GM18868 (cell line): ENCODE data around the gene PPP1R15A.
"Not testable (repeated sequence)": the region's sequence is repeated elsewhere in the genome, so short reads cannot be mapped to it uniquely, and the experiment has no call there.

ENCODE experiments used
- ATAC-seq: cut with Tn5 transposase; IDR thresholded peaks from one replicate; pipeline ENCODE4 v1.9.1; 2021; ENCODE audit warnings: mild to moderate bottlenecking, moderate library complexity; ENCODE audit not compliant: unreplicated experiment

PPP1R15A gene

DNA sequence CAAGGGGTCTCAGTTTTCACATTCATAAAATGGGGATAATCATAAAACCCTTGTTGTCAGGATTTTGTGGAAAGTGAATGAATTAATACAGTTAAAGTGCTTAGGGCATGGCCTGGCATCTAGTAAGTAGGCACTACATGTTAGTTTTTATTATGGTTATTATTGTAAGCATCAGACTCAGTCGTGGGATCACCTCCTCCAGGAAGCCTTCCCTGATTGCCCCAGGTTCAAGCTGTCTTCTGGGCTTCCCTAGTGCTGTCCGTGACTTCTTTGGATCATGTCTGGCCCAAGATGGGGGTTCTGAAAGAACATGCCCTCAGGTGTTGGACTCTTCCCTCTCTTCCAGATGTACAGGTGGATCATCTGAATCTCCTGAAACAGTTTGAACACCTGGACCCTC is 38.6 kb downstream of the PPP1R15A start:
- no peak for ATAC-seq

DNA sequence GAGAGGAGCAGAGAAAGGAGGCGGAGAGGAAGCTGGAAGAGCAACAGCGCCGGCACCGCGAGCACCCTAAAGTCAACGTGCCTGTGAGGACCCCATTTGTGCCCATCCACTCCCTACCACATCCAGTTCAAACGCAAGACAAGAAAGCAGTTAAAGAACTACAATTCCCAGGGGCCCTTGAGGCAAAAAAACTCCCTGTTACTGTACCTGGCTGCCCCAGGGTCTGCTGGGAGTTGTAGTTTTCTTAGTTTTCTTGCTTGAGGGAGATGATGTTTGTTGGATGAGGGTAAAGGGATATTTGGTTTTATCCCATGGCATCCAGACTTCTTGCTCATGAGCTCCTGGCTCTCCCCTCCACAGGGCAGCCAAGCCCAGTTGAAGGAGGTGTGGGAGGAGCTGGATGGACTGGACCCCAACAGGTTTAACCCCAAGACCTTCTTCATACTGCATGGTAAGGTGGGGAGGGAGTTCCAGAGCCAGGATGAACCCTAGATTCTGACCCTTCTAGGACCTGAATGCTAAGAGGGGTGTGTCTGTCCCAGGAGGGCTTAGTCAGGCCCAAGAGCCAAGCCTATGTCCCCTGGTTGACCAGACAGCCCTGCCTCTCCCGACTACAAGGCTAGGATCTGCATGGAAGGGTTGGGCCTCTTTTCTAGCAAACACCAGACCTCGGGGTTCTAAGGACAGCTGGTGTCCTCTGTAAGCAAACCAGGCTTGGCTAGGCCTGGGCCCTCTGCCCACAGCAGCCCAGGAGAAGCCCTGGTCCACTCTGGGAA is 41.1 kb downstream of the PPP1R15A start:
- no peak for ATAC-seq

DNA sequence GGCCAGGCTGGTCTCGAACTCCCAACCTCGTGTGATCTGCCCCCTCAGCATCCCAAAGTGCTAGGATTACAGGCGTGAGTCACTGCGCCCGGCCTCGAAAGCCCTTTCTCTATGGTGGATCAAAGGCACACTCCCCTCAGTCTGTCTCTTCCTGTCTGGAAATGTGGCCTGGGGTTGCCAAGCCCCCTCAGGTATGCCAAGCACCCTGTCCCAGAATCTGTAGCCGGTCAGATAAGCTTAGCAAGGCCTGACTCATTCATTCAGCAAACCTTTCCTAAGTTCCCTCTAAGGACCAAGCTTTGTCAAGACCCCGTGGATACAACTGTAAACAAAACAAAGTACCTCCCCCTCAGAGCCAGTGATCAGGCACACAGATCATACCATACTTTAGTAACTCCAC is 42.0 kb downstream of the PPP1R15A start:
- ATAC-seq: no peak

DNA sequence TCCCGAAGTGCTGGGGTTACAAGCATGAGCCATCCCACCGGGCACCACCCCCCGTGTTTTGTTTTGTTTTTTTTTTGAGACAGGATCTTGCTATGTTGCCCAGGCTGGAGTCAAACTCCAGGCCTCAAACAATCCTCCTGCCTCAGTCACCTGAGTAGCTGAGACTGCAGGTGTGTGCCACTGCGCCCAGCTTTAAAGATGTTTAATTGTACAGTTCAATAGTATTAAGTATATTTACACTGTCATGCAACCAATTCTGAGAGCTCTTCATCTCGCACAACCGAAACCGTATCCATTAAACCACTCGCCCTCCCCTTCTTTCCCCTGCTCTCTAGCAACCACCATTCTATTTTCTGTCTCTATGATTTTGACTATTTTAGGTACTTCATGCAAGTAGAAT is 43.5 kb downstream of the PPP1R15A start:
- no peak for ATAC-seq

DNA sequence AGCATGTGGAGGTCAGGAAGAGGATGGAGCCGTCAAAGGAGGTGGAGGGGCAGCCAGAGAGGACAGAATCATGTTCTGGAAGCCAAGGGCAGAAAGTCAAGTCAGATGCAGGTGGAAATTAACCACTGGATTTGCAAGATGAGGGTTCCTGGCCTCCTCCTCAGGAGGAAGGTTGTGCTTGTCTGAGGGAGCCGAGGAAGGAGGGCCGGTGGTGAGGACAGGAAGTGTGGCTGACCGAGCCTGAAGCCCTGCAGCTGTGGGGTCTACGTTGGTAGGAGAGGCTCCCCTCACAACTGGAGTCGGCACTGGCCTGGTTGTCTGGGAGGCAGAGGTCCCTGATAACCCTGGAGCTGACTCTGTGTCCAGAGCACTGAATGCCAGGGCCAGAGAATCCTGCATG is 45.9 kb downstream of the PPP1R15A start:
- ATAC-seq: no peak

DNA sequence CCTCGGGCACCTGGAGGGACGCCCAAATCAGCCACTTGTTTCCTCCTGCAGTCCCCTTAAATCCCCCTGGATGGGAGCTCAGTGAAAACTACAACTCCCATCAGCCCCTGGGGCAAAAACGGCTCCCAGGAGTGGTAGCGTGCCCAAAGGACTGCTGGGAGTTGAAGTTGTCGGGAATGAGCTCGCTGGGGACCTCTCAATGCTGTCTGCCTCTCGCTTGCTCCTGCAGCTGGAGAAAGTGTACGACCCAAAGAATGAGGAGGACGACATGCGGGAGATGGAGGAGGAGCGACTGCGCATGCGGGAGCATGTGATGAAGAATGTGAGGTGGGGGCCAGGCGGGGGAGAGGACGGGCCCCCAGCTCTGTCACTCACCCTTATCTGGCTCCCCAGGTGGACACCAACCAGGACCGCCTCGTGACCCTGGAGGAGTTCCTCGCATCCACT is 46.6 kb downstream of the PPP1R15A start:
- no peak for ATAC-seq

DNA sequence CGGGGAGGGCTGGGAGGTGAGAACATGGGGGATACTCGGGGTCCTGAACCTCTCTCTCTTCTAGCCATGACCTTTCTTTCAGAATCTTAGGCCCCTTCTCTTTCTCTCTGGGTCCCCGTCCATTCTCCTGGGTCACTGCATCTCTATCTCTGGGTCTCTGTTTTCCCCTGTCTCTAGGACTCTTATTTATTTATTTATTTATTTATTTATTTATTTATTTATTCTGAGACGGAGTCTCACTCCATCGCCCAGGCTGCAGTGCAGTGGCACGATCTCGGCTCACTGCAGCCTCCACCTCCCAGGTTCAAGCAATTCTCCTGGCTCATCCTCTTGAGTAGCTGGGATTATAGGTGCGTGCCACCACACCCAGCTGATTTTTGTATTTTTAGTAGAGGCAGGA is 47.0 kb downstream of the PPP1R15A start:
- ATAC-seq: not testable (repeated sequence)

DNA sequence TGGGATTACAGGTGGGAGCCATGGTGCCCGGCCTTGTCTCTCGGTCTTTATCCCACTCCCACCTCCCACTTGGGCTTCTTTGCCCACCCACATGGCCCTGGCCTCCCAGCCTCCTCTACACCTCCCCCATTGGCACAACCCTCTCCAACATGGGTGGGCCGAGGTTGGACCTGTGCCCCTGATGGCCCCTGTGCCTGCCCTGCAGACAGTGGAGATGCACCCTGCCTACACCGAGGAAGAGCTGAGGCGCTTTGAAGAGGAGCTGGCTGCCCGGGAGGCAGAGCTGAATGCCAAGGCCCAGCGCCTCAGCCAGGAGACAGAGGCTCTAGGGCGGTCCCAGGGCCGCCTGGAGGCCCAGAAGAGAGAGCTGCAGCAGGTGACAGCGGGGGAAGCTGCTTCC is 48.7 kb downstream of the PPP1R15A start:
- no peak for ATAC-seq

DNA sequence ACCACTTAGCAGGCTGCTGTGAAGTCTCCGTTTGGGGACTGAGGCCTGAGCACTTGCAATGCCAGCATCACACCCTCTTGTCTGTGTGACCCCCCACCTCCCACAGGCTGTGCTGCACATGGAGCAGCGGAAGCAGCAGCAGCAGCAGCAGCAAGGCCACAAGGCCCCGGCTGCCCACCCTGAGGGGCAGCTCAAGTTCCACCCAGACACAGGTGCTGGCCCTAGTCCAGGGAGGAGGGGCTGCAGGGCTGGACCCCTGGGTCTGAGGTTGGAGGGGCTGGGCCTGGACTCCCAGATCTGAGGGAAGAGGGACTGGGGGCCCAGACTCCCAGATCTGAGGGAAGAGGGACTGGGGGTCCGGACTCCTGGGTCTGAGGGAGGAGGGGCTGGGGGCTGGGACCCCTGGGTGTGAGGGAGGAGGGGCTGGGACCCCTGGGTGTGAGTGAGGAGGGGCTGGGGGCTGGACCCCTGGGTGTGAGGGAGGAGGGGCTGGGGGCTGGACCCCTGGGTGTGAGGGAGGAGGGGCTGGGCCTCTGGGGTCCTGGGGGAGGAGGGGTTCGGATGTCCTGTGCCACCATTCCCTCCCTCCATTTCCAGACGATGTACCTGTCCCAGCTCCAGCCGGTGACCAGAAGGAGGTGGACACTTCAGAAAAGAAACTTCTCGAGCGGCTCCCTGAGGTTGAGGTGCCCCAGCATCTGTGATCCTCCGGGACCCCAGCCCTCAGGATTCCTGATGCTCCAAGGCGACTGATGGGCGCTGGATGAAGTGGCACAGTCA is 49.7 kb downstream of the PPP1R15A start:
- ATAC-seq: no peak

DNA sequence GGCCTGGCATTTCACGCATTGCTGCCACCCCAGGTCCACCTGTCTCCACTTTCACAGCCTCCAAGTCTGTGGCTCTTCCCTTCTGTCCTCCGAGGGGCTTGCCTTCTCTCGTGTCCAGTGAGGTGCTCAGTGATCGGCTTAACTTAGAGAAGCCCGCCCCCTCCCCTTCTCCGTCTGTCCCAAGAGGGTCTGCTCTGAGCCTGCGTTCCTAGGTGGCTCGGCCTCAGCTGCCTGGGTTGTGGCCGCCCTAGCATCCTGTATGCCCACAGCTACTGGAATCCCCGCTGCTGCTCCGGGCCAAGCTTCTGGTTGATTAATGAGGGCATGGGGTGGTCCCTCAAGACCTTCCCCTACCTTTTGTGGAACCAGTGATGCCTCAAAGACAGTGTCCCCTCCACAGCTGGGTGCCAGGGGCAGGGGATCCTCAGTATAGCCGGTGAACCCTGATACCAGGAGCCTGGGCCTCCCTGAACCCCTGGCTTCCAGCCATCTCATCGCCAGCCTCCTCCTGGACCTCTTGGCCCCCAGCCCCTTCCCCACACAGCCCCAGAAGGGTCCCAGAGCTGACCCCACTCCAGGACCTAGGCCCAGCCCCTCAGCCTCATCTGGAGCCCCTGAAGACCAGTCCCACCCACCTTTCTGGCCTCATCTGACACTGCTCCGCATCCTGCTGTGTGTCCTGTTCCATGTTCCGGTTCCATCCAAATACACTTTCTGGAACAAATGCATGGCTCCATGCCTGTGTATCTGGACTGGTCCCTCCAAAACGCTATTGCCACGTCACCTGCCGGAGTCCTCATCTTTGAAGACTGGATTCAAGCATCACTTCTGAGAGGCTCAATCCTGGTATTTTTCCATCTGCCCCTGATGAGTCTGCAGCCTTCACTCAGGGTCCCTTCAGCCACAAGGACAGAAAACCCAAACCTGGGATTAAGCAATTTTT is 50.6 kb downstream of the PPP1R15A start:
- no peak for ATAC-seq

DNA sequence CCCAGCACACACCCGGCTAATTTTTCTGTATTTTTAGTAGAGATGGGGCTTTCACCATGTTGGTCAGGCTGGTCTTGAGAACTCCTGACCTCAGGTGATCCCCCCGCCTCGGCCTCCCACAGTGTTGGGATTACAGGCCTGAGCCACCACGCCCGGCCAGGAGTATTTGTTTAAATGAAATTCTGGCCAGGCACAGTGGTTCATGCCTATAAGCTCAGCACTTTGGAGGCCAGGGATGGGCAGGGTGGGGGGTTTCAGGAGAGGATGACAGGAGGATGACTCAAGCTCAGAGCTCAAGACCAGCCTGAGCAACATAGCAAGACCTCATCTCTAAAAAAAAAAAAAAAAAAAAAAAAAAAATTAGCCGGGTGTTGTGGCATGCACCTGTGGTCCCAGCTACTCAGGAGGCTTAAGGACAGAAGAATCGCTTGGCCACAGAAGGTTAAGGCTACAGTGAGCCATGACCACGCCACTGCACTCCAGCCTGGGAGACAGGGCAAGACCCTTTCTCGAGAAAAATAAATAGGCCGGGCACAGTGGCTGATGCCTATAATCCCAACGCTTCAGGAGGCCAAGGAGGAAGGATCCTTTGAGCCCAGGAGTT is 53.1 kb downstream of the PPP1R15A start:
- ATAC-seq: no peak
